T-helper 2 cell treated with Interferon-gamma antibody and Interleukin-4, amounts not matched to agents 5 μg/mL and 100 μg/mL, for 36 hours (primary cell): ENCODE data around the gene STARD7.
"Not testable (repeated sequence)": the region's sequence is repeated elsewhere in the genome, so short reads cannot be mapped to it uniquely, and the experiment has no call there.

Experiments used
- DNase-seq: peaks from one replicate; pipeline ENCODE4 v3.0.0; 2021; ENCODE audit warnings: low spot score
- H3K27ac Mint-ChIP-seq: one replicate; pipeline ENCODE4 v1.8.0; 2021; ENCODE audit warnings: mild to moderate bottlenecking, mixed read lengths
- H3K27me3 Mint-ChIP-seq: one replicate; pipeline ENCODE4 v1.8.0; 2021; ENCODE audit warnings: low read depth, mixed read lengths
- H3K36me3 Mint-ChIP-seq: one replicate; pipeline ENCODE4 v1.8.0; 2021; ENCODE audit warnings: low read depth, mixed read lengths
- H3K4me1 Mint-ChIP-seq: one replicate; pipeline ENCODE4 v1.8.0; 2021; ENCODE audit warnings: low read depth, mixed read lengths
- H3K4me3 Mint-ChIP-seq: one replicate; pipeline ENCODE4 v1.8.0; 2022; ENCODE audit warnings: mild to moderate bottlenecking, moderate library complexity, mixed read lengths
- H3K9me3 Mint-ChIP-seq: one replicate; pipeline ENCODE4 v1.8.0; 2021; ENCODE audit warnings: mixed read lengths

STARD7 gene, protein sequence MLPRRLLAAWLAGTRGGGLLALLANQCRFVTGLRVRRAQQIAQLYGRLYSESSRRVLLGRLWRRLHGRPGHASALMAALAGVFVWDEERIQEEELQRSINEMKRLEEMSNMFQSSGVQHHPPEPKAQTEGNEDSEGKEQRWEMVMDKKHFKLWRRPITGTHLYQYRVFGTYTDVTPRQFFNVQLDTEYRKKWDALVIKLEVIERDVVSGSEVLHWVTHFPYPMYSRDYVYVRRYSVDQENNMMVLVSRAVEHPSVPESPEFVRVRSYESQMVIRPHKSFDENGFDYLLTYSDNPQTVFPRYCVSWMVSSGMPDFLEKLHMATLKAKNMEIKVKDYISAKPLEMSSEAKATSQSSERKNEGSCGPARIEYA

DNA sequence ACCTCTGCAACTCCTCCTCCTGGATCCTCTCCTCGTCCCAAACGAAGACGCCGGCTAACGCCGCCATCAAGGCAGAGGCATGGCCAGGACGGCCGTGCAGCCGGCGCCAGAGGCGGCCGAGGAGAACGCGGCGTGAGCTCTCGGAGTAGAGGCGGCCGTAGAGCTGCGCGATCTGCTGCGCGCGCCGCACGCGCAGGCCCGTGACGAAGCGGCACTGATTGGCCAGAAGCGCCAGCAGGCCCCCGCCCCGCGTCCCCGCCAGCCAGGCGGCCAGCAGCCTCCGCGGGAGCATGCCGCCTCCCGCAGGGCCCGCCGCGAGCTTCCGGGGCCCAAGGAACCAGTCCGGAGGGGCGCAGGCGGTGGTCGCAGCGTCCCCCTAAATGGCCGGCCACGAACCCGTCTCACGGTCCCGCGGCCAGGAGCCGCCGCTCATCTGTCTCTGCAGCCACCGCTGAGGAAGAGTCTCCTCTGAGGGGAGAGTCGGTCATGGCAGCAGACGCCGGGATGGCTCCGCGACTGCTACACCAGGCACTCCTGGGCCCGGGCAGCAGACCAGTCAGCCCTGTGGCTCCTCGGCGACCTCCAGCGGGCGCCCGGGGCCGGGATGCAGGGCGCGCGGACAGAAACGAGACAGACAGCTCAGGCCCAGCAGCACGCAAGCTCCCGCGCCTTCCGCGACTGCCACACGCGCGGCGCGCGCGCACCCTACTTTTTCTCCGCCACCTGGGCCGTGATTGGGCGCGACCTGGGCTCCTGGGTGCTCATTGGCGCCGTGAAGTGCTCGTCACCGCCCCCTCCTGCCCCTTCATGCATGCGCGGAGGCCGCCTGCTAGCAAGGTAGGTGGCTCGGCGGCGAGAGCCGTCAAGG lies at the start of gene STARD7:
STARD7 (minus strand) TSS at position 685 of the 868 bp plus-strand sequence; CDS start at position 292, 393 bp downstream.
- Mint-ChIP-seq H3K27ac (peak within 1 kb of the TSS; percentile 91), H3K4me3 (peak within 1 kb of the TSS; percentile 94), H3K36me3 (peaks cover 23% of the 10 kb centered on the region), H3K4me1 (peaks cover 43% of the 10 kb centered on the region), H3K27me3 (no peaks in the 10 kb centered on the region), H3K9me3 (no peaks in the 10 kb centered on the region)
- DNase-seq: peak; percentile 99

DNA sequence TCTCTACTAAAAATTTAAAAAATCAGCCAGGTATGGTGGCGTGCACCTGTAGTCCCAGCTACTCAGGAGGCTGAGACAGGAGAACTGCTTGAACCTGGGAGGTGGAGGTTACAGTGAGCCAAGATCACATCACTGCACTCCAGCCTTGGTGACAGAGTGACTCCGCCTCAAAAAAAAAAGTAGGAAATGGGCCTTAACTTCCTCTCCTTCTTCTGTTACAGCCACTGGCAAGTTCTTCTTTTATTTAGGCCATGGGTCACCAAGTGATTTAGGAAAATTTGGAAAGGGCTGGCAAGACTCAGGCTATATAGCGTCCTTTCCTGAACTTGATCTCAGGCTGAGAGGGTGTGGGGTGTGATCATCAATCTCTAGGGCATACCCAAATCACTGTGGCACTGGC lies 49.1 kb upstream of the STARD7 start:
- H3K4me3 Mint-ChIP-seq, H3K9me3 Mint-ChIP-seq, DNase-seq, H3K27me3 Mint-ChIP-seq: not testable (repeated sequence)
- Mint-ChIP-seq H3K4me1 (peaks cover 25% of the 10 kb centered on the region), H3K27ac (peak overlapping the region; percentile 15), H3K36me3 (peaks cover 39% of the 10 kb centered on the region)

DNA sequence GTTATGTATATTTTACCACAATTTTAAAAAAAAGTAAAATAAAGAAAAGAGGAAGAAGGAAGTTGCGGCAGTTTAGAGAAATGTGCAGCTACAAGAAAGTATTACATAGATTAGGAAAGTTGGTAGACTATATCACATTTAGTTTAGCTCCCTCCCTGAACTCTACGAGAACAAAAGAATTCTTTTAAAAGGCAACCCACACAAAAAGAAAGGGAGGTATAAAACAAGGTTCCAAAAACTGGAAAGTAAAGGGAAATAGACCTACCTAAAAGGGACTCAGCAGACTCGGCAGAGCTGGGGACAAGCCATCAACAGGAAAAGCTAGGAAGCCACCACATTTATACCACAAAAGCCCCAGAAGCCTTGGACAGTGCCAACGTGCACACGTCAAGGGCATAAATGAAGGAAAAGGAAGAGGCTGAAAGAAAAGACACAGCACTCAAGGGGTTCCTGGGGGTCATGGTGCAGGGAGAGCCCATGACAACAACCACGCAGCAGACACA lies 48.0 kb upstream of the STARD7 start:
- Mint-ChIP-seq H3K4me3 (peak overlapping the region; percentile 21), H3K27me3 (no peaks in the 10 kb centered on the region), H3K36me3 (peaks cover 44% of the 10 kb centered on the region), H3K27ac (peak overlapping the region; percentile 33), H3K9me3 (no peaks in the 10 kb centered on the region), H3K4me1 (peaks cover 25% of the 10 kb centered on the region)
- no peak for DNase-seq

DNA sequence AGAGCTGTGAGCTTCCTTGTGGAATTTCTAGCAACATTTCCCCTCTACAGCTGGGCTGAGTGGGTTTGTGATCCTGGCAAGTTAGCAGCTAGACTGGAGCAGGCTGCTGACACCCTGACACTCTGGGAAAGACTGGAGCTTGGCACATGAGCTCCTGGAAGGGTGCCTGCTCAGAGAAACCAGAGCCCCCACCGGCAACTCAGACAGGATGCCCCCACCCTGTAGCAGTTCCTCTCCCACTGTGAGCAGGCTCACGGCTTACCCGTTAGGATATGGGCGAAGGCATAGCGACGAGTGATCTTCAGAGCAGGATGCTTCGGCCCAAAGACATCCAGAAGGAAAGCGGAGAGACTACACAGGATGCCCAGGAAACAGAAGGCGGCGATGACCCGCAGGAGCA lies 45.9 kb upstream of the STARD7 start:
- H3K27me3 Mint-ChIP-seq: no peaks in the 10 kb centered on the region
- peaks cover 49% of the 10 kb centered on the region for H3K36me3 Mint-ChIP-seq
- H3K27ac Mint-ChIP-seq: no peak overlapping the region
- no peaks in the 10 kb centered on the region for H3K9me3 Mint-ChIP-seq
- H3K4me1 Mint-ChIP-seq: peaks cover 20% of the 10 kb centered on the region
- H3K4me3 Mint-ChIP-seq: no peak overlapping the region
- DNase-seq: no peak

DNA sequence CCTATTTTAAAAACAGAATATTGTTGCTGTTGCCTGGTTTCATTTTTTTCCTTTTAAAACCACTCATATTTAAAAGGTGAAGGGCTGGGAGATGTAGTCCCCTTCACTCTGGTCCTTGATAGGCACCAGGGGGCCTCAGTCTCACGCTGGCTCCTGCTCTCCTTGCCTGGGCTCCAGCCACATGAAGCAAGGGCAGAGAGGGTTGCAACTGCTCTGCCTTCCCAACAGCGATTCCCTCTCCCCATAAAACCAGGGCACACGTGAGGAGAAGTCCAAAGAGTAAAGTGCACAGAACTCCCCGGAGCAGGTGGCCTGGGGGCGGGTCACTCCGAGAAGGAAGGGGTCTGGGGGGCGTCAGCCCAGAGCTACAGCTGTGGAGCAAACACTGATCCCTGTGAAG lies 44.4 kb upstream of the STARD7 start:
- Mint-ChIP-seq H3K9me3 (no peaks in the 10 kb centered on the region), H3K4me3 (no peak overlapping the region), H3K36me3 (peaks cover 48% of the 10 kb centered on the region), H3K27me3 (no peaks in the 10 kb centered on the region), H3K27ac (no peak overlapping the region), H3K4me1 (peaks cover 18% of the 10 kb centered on the region)
- no peak for DNase-seq

DNA sequence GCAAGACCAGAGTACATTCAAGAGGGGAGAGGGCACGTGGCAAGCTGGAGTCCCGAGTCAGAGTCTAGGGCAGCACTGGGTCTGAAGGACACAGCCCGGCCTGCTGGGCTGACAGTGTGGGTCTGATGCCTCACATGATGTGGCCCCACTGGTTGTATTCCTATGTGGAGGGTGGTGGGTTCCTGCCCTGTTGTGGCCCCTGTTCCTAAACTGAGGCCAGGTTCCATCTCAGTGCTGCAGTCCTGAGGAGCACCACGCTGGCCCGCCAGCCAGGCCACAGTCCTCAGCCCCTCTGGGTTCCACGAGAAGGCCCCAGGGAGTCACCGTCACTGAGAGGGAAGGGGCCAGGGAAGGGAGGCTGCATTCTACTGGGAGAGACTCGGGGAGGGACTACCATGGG lies 43.9 kb upstream of the STARD7 start:
- H3K9me3 Mint-ChIP-seq: no peaks in the 10 kb centered on the region
- no peak overlapping the region for H3K4me3 Mint-ChIP-seq
- DNase-seq: no peak
- H3K27ac Mint-ChIP-seq: no peak overlapping the region
- peaks cover 44% of the 10 kb centered on the region for H3K36me3 Mint-ChIP-seq
- peaks cover 18% of the 10 kb centered on the region for H3K4me1 Mint-ChIP-seq
- H3K27me3 Mint-ChIP-seq: no peaks in the 10 kb centered on the region

DNA sequence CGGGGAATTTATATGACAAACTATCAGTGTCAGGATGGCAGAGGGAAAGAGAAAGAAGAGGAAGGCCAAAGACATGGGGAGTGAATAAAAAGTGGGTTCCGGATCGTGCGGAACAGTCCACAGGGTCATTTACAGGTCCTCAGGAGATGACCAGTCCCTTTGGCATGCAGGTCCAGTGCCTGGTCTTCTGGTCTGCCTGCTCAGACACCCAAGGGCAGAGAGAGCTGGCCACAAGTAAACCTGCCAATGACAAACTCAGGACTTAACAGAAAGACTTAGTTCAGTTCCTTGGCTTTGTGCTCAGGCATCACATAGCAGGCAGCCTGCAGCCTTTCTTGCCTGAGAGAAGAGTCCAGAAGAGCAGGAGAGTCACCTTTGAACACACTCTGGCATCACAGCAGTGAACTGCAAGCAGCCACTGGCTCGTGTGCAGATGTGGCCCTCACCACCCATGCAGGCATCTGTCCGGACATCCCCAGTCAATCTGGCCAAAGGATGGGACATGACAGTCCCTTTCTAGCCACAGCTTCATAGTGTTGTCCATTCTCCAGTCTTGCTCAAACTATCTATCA lies 43.2 kb upstream of the STARD7 start:
- DNase-seq: no peak
- peaks cover 19% of the 10 kb centered on the region for H3K4me1 Mint-ChIP-seq
- no peaks in the 10 kb centered on the region for H3K27me3 Mint-ChIP-seq
- peak overlapping the region; percentile 9 for H3K27ac Mint-ChIP-seq
- H3K36me3 Mint-ChIP-seq: peaks cover 48% of the 10 kb centered on the region
- H3K9me3 Mint-ChIP-seq: no peaks in the 10 kb centered on the region
- no peak overlapping the region for H3K4me3 Mint-ChIP-seq

DNA sequence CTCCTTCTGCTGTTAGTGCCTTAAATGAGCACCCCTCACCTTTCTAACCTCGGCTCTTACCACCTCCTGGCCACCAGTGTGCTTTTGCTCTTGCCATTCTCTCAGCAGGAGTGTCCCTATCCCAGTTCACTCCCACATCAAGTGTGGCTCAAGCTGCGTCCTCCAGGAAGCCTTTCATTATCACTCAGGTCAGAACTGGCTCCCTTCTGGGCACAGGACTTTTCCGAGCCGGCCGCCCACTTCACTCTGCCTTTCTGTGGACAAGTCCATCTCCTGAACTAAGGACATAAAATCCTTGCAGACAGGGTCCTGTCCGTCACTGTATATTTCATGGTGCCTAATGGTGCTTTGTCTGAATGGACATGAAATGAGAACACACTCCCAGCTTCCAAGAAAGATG lies 41.6 kb upstream of the STARD7 start:
- H3K9me3 Mint-ChIP-seq: peaks cover 7% of the 10 kb centered on the region
- DNase-seq: no peak
- H3K27me3 Mint-ChIP-seq: no peaks in the 10 kb centered on the region
- peaks cover 57% of the 10 kb centered on the region for H3K36me3 Mint-ChIP-seq
- H3K4me1 Mint-ChIP-seq: peaks cover 32% of the 10 kb centered on the region
- H3K4me3 Mint-ChIP-seq: no peak overlapping the region
- H3K27ac Mint-ChIP-seq: peak overlapping the region; percentile 62

DNA sequence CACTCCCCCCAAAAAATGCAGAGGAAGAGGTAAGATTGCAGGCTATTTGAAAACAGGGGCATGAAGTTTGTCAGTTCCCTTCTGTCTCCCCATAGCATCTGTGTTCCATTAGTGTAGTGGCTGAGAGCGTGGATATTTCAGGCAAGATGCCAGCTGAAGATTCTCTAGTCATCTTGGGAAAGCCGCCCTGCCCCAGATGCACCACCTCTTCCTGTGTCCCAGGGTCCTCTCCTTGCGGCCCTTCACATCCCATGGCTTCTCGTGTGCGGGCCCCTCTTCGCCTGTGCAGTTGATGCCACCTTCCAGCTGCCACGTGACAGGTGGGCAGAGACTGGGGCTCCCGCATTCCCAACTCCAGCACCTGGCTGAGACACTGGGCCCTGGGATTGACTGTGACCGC lies 41.0 kb upstream of the STARD7 start:
- H3K27ac Mint-ChIP-seq: no peak overlapping the region
- peaks cover 7% of the 10 kb centered on the region for H3K9me3 Mint-ChIP-seq
- DNase-seq: no peak
- H3K36me3 Mint-ChIP-seq: peaks cover 60% of the 10 kb centered on the region
- H3K4me3 Mint-ChIP-seq: no peak overlapping the region
- no peaks in the 10 kb centered on the region for H3K27me3 Mint-ChIP-seq
- H3K4me1 Mint-ChIP-seq: peaks cover 35% of the 10 kb centered on the region

DNA sequence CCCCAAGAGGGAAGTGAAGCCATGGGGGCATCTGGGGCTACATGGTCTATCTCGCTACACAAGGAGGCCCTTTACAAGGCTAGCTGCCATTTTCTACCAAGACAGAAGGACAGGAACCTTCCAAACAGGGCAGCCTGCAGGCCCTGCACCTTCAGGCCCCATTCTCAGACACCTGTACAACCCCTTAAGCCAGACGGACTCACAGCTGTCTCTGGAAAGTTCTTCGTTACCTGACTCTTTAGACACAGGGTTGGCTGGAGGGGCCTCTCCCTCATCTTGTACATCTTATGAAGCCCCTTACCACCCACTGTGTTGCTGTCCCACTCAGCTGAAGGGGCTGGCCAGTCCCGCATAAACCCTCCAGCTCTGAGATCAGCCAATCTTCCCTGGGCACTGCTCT lies 40.0 kb upstream of the STARD7 start:
- Mint-ChIP-seq H3K27me3 (no peaks in the 10 kb centered on the region), H3K27ac (no peak overlapping the region), H3K4me3 (no peak overlapping the region), H3K4me1 (peaks cover 36% of the 10 kb centered on the region), H3K36me3 (peaks cover 56% of the 10 kb centered on the region), H3K9me3 (peaks cover 7% of the 10 kb centered on the region)
- no peak for DNase-seq

DNA sequence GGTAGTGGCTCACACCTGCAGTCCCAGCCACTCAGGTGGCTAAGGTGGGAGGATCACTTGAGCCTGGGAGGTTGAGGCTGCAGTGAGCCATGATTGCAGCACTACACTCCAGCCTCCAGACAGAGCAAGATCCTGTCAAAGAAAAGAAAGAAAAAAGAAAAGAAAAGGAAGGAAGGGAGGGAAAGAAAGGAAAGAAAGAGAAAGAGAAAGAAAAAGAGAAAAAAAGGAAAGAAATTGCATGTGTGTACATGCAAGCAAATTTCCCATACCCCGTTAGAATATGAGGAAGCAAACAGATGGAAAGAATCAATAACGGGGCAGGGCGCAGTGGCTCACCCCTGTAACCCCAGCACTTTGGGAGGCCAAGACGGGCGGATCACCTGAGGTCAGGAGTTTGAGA lies 39.3 kb upstream of the STARD7 start:
- no peak overlapping the region for H3K4me3 Mint-ChIP-seq
- peak overlapping the region; percentile 27 for H3K27ac Mint-ChIP-seq
- H3K36me3 Mint-ChIP-seq: peaks cover 55% of the 10 kb centered on the region
- DNase-seq: no peak
- peaks cover 40% of the 10 kb centered on the region for H3K4me1 Mint-ChIP-seq
- H3K9me3 Mint-ChIP-seq: peaks cover 7% of the 10 kb centered on the region
- H3K27me3 Mint-ChIP-seq: no peaks in the 10 kb centered on the region

DNA sequence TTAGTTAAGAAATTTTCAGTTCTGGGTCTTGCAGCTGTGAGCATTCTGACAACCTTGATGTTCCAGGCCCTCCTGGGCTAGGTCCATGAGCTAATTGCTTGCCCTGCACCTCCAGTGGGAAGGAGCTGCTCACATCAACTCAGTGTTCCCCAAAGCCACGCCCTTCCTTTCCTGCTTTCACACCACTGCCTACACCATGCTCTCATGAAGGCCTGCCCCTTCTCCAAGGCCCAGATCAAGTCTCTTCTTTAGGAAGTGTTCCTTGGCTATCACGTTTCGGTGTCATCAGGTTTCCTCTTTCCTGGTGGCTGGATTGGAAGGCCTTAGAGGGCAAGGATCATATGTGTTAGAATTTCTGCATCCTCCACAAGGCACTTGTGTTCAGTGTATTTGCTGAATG lies 38.4 kb upstream of the STARD7 start:
- Mint-ChIP-seq H3K27ac (peak overlapping the region; percentile 70), H3K4me1 (peaks cover 49% of the 10 kb centered on the region), H3K9me3 (peaks cover 7% of the 10 kb centered on the region), H3K4me3 (peak overlapping the region; percentile 52), H3K36me3 (peaks cover 53% of the 10 kb centered on the region), H3K27me3 (no peaks in the 10 kb centered on the region)
- DNase-seq: no peak

DNA sequence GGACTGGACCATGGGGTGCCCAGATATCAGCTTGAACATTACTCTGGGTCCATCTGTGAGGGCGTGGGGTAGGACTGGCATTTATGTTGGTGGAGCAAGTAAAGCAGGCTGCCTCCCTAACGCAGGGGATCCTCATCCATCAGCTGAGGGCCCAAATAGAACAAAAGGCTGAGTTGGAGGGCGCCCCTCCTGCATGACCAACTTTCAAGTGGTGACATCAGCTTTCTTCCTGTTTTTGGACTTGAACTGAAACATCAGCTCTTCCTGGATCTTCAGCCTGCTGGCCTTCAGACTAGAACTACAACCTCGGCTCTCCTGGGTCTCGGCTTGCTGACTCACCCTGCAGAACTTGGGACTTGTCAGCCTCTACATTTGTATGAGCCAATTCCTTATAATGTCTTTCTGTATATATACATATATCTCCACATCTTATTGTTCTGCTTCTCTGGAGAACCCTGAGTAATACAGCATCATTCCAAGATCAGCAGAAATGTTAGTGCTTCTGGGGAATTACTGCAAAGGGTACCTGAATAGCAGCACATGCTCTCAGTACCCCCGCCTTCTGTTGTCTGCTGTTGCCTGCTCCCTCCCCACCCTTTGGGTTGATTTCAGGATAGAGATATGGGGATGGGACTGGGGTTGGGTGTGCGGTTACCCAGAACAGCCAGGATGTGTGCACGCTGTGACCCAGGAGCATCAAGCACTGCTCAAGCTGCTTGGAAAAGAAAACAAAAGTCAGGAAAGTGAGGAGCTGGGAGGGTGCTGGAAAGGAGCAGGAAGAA lies 37.2 kb upstream of the STARD7 start:
- H3K4me1 Mint-ChIP-seq: peaks cover 57% of the 10 kb centered on the region

More for the DNA sequence above, 37.2 kb upstream of the STARD7 start:
- peaks cover 7% of the 10 kb centered on the region for H3K9me3 Mint-ChIP-seq
- H3K27me3 Mint-ChIP-seq: no peaks in the 10 kb centered on the region
- peak overlapping the region; percentile 33 for H3K4me3 Mint-ChIP-seq
- DNase-seq: no peak
- peak overlapping the region; percentile 85 for H3K27ac Mint-ChIP-seq
- H3K36me3 Mint-ChIP-seq: peaks cover 44% of the 10 kb centered on the region
